Measurements from ENCODE around the gene LOC128125822.
"Not testable (repeated sequence)": the region's sequence is repeated elsewhere in the genome, so short reads cannot be mapped to it uniquely, and the experiment has no call there.

LOC128125822 gene

DNA sequence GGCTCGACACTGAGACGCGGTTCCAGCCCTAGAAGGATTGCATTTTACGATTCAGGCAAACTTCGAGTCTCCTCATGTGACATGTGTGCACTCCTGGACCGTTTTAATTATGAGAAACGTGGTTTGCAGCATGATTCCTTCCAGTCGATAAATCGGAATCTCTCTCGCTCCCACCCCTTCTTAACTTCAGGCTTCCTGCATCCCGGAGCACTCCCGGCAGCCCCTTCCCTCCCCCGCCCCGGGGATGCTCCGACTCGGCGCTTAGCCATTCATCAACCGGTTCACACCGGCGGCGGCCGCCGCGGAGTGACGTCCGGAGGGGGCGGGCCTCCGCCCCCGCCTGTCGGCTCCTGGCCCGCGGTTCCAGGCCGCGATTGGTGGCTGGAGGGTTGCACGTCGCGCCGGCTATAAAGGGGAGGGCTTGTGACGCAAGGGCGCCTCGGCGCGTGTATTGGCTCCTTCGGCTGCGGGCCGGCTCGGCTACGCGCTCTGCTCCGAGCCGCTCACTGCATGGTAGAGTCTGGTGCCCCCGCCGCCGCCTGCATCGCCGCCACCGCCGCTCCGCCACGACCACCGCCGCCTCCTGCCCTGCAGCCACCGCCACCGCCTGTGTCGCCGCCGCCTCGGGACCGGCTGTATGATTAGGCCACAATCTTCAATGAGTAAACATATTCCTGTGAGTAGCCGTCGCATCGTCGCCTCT lies at the start of gene LOC128125822, which contains the start of gene PTP4A1:
TSS of gene LOC128125822 (plus strand) at position 437 of the 703 bp plus-strand sequence.
TSS of gene PTP4A1 (plus strand) at position 437 of the 703 bp plus-strand sequence. CDS start 4,401 bp downstream, outside the sequence.
- DNase-seq: peak; percentile 98

DNA sequence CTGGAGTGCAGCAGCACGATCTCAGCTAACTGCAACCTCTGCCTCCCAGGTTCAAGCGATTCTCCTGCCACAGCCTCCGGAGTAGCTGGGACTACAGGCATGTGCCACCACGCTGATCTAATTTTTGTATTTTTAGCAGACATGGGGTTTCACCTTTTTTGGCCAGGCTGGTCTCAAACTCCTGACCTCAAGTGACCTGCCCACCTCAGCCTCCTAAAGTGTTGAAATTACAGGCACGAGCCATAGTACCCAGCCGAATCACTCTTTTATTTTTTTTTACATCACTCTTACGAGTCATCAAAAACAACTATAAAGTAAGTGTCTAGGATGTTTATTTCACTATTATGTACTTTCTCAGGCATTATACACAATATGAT lies 49.4 kb upstream of the LOC128125822 start:
- not testable (repeated sequence) for DNase-seq

DNA sequence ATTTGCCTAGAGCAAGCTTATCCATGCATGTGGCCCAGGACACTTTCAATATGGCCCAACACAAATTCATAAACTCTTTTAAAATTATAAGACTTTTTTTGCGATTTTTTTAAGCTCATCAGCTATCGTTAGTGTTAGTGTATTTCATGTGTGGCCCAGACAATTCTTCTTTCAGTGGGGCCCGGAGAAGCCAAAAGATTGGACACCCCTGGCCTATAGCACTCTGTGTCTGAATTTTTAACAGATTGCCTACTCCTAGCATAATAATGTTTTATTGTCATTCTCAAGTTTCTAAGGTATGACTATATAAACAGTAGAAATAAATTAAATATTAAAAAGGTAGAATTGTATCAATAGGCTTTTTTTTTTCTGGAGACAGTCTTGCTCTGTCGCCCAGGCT lies 48.6 kb upstream of the LOC128125822 start:
- DNase-seq: no peak

DNA sequence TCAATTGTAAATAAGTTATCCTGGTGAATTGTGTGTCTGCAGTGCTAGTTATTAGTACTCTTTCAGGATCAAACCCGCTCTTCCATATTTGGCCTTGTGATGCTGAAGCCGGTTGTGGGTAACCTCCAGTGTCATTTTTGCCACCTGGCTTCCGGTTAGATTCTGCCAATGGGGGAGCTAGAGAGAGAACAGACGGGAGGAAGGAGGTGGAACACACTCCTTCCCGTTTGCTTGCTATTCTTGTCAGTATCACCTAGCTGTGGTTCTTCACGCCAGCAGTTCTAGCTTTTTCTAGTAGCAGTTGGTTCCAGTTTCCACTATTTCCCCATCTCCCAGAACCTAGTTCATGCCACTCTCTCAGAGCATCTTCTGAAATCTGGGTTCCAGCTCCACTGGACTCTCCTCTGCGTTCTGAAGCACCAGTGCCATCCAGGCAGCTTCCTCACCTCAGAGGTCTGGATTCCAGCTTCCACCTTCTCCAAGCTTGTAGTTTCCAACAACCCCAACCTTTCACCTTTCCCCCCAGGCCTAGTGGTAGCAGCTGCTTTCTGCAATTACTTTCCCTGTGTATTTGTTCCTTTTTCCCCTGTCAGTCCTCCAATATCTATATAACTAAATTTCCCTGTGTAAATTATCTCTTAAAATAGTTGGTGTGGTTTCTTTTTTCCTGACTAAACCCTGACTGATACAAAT lies 46.9 kb upstream of the LOC128125822 start:
- DNase-seq: no peak

DNA sequence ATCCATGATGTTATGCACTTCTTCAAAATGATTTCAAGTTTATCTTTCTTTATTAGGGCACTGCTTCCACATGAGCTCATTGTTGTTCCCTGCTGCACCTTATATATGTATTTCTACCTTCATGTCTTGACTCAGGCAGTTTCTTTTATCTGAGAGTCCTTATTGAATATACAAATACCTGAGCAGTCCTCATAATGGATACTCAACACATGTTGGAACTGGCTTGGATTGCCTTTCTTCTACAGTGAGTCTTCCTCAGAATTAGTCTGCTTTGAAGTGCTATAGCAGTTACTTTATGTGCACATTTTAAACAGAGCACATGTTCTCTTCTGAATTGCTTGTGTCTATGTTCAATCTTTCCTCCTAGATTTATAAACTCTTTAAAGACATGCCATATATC lies 45.3 kb upstream of the LOC128125822 start:
- no peak for DNase-seq

DNA sequence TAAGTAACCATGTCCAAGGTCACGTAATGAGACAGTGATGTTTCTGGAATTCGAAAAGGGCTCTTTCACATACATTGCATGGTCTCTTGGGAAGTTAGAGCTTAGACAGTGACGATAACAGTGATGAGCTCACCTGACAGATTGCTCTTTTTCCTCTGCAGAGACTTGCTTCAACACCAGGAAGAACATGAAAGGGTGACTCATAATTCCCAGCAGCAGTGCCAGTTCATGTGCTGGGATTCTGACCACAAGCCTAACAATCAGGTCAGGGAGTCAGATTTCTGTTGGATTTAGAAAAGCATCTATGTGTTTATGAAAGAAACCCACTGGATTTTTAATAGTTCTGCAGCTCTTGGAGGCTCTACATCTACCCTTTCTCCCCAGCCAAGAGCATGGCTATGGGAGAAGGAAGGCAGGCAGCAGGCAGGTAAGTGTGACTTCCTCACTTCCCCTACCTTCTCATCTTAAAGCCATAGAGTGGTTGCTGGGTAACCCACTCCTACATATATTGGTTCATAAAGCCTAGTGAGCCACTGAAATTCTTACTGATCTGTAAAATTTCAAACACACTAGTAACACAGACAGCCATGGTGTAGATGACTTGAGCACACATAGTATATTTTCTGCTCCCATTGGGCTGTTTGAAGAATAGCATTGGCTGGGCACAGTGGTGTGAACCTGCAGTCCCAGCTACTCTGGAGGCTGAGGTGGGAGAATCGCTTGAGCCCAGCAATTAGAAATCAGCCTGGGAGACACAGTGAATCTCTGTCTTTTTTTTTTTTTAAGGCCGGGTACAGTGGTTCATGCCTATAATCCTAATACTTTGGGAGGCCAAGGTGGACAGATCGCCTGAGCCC lies 44.4 kb upstream of the LOC128125822 start:
- peak; percentile 42 for DNase-seq

DNA sequence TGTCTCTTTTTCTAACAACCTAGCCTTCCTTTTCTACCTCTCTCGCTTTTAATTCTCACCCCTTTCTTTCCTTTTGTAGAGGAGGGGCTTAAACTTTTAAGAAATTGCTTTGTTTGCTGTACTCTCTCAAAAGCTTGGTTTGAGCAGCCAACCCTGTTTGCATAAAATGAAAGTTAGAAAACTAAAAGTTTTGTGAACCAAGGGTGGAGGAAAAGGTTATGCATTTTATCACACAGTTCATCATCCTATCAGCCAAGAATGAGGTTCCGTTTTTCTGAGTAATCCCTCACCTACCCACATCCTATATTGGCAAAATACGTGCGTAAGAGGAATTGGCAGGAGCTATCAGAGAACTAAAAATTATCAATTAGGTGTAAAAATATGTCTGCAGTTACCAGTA lies 42.8 kb upstream of the LOC128125822 start:
- no peak for DNase-seq

DNA sequence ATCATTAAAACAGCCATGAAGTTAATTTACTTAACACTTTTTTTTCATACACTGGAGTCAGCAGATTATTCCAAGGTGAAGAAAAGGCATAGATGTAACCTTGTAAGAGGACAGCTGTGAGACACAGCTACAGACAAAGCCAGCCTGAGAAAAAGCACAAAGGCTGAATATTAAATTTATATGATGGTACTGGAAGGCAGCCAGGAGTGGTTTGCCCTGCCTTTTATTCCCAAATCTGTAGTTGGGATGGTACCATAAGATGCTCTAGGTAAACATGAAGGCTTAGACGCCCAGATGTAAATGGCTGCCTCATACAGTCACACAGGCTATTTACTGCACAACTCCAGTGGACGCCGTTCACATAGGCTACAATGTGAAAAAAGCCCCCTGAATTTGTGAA lies 42.1 kb upstream of the LOC128125822 start:
- DNase-seq: no peak

DNA sequence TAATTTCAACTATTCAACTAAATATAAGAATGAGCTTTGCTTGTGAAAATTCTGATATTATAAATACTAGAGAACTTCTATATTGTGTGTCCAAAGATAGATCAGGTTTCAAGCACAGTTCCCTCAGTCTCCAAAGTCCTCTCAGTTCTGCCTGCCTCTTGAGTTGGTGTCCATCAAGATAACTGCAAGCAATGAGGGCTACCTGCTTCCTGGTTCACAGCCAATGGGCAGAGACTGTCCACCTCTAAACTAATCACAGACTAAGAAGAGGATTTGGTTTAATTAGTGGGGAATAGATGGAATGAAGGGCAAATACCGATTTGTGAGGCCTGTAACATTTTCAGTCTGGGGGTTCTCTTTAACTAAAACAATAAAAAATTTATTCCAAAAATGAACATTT lies 41.3 kb upstream of the LOC128125822 start:
- no peak for DNase-seq

DNA sequence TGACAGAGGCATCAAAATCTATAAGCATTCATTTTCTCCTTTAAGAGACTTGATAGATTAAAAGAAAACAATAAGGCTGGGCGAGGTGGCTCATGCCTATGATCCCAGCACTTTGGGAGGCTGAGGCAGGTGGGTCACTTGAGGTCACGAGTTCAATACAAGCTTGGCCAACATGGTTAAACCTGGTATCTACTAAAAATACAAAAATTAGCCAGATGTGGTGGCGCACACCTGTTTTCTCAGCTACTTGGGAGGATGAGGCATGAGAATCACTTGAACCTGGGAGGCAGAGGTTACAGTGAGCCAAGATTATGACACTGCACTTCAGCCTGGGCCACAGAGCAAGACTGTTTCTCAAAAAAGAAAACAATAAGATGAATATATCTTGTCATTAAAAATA lies 39.3 kb upstream of the LOC128125822 start:
- DNase-seq: no peak

DNA sequence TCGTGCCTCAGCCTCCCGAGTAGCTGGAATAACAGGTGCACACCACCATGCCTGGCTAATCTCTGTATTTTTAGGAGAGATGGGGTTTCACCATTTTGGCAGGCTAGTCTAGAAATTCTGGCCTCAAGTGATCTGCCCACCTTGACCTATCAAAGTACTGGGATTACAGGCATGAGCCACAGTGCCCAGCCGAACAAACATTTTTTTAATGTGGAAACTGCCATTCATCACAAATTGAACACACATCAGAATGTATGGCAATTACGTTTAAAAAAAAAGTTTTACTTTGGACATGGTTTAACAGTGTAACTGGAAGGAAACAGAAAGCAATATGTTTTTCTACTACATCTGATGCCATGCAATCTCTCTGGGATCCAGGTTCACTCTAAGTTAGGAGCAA lies 38.3 kb upstream of the LOC128125822 start:
- no peak for DNase-seq

DNA sequence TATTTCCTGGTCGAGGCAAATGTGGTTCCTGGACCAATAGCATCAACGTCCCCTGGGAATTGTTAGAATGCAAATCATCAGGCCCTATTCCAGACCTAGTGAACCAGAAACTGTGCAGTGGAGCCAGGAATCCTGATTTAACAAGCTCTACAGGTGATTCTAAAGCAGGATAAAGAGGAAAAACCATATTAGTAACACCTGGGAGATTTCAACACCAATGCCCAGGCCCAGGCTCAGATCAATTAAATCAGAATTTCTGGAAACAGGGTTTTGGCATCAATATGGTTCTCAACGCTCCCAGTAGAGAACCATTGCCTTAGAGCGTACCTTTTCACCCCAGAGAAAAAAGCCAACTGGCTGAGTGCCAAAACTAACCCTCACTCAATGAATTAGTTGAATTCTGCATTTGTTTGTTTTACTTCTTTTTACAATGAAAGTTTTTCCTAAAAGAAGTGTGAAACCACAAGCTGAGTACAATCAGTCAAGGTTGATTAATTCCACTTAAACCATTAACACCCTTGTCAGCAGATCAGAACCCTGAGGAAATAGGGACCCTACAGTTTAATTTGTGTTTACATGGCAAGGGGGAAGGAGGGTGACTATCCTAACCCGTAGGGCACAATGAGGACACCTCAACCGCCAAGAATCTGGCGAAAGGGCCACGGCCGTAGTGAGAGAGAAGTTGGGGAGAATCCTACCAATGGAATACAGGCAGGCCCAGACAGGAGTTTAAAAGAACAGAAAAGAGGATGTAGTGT lies 34.9 kb upstream of the LOC128125822 start:
- DNase-seq: no peak

DNA sequence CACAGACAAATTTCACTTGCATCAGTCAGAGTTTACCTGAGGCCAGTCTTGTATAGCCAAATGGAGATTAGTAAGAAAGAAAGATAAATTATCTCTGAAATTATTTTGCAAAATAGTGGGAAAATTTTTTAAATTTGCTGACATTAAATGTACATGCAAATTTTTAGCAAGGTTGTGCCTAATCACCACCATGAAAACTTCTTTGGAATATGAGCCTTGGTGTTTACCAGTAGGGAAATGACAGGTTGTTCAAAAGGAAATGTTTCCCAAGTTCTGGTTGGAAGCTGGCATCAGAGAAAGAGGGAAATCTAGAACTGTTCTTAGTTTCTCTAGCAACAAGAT lies 34.4 kb upstream of the LOC128125822 start:
- no peak for DNase-seq

DNA sequence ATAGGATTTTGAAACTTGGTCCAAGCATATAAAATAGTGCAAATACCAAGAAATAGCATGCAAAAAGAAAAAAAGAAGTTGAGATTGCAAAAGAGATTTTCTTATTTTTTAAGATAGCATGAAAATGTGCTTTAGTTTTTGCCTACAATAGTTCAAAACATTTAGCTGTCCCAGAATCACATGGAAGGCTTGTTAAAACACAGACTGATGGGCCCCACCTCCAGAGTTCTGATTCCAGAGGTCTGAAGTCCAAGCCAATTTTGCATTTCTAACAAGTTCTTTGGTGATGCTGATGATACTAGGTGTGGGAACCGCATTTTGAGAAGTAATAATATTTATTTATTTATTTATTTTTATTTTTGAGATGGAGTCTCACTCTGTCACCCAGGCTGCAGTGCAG lies 33.7 kb upstream of the LOC128125822 start:
- no peak for DNase-seq

DNA sequence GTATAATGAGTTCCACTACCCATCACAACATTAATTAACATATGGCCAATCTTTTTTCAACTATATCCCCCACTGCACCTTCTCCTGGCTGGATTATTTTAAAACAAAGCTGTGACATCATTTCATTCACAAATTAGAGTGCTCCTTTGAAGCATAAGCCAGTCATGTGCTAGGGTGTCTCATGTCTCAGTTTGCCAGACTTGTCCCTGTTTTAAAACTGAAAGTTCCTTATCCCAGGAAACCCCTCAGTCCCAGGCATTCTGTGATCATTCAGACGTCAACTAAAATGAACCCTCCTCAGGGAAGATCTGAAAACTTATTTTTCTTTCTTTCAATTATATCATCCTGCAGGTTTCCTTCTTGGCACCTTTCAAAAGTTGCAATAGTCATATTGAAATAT lies 29.3 kb upstream of the LOC128125822 start:
- DNase-seq: no peak

DNA sequence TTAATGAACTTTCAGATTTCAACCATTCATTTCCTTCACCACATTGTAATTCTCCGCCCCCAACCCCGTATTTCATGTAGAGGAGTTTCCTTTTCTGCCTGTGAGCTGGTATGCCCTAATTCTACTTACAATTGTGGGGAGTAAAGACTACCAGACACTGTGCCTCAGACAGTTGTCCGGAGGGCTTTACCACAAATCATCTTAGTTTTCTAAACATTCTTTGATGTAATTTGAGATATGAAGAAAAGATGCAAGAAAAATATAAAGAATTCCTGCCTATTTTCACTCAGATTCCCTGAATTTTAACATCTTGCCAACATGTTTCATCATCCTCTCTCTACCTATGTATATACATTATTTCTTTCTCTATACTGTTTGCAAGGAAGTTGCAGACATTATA lies 28.3 kb upstream of the LOC128125822 start:
- DNase-seq: no peak

DNA sequence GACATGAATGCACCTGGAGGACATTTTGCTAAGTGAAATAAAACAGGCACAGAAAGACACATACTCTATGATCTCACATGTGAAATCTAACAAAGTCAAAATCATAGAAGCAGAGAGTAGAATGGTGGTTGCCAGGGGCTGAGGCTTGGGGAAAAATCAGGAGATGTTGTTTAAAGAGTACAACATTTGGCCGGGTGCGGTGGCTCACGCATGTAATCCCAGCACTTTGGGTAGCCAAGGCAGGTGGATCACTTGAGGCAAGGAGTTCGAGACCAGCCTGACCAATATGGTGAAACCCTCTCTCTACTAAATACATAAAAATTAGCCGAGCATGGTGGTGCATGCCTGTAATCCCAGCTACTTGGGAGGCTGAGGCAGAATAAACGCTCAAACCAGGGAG lies 26.0 kb upstream of the LOC128125822 start:
- no peak for DNase-seq

DNA sequence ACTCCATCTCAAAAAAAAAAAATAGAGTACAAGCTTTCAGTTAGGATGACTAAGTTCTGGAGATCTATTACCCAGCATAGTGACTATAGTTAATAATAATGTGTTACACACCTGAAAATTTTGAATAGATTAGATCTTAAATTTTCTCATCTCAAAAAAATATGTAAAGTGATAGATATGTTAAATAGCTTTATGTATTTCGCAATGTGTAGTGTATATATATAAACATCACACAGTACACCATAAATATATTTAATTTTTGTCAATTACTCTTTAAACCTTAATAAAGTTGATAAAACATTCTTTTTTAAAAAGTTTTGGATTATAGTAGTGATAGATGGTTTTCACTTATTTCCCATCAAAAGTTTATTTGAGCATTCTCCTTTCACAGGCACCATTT lies 25.6 kb upstream of the LOC128125822 start:
- DNase-seq: no peak

DNA sequence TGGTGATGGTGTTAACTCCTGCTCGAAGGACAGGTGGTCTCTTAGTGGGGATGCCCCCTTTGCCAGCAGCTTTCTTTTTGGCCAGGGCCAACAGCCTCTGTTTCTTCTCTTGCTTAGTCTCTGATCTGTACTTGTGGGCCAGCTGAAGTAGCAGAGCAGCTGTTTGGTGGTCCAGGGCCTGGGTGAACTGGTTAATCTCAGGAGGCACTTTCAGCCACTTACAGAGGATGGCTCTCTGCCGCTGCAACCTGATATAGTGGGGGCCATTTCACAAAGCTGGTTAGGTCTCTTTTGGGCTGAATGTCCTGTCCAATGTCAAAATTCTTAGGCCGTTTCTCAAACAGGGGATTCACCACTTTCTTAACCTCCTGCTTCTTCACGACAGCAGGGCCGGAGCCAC lies 23.2 kb upstream of the LOC128125822 start:
- no peak for DNase-seq

DNA sequence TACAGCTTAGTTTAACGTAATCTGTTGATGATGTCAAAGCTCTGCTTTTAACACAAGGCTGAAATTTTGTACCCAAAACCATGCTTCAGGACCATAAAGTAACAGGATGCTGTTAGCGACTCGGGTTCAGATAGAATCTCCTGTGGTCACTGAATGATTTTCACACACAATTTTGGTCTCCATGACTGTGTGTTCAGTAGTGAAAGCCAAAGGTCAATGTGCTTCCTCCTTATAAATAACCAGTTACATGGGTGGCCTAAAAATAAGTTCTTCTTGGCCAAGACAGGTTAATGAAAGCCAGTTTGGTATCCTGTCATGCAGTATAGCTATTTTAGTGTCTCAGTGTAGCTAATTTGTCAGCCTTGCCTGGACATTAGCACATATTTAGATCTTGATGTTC lies 19.1 kb upstream of the LOC128125822 start:
- DNase-seq: no peak

DNA sequence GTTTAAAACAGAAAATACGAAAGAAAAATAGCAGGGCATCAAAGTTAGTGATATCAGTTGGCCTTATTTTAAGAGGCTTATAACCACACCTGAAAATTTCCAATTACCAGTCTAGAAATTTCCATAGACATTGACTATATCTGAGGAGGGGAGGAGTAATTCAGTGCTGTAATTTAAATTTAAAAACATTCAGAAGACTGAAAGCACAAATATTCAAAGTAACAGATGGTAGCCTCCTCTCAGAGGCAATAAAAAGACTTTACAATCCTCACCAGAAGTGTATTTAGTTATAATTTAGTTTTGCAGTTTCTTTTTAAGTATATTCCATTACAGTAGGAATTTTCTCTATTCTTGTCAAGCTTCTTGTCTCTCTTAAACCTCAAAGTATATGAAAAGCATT lies 18.4 kb upstream of the LOC128125822 start:
- DNase-seq: no peak

DNA sequence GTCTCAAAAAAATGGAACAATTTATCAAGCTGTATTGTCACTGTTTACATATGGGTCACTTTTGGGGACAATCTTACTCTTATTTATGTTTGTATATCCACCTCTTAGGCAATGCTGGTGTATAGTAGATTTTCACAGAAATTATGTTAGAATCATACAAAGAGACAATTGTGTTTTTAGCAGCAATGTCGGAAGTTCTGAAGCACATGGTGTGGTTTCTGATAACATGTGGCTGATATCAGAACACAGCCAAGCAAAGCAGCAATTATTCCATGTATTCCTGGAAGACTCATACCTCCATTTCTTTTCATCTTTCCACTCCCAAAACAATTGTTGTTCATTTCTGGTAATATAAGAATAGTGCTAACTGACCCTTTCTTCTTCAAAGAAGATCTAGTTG lies 17.5 kb upstream of the LOC128125822 start:
- DNase-seq: no peak

DNA sequence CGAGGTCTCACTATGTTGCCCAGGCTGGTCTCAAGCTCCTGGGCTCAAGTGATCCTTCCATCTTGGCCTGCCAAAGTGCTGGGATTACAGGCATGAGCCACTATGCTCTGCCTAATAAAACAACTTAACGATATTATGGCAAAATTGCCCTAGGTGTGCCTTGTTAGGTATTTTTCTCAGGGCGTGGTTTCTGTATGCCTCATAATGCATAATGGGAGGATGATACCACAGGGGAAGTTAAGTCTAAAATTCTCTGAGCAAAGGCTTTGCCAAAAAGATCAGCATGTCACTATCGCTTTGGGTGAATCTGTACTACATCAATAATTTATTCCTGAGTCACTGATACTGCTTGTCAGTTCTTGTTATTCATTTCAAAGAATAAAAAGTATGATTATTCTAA lies 15.9 kb upstream of the LOC128125822 start:
- DNase-seq: no peak

All from dermis blood vessel endothelial cell (primary cell).